SK-N-MC (cell line): Measurements from ENCODE around the gene PCSK4.

Source experiments
- DNase-seq: peaks from one replicate; pipeline ENCODE4 v3.0.0-alpha.2; 2011; ENCODE audit warnings: low read depth, low spot score
- H3K27ac ChIP-seq: fragments of 200-600 bp; sonication (generic); 2 replicates; pipeline ENCODE4 v1.5.1; 2016; ENCODE audit warnings: mixed run types
- H3K36me3 ChIP-seq: fragments of 200-600 bp; sonication (generic); 2 replicates; pipeline ENCODE4 v1.6.1; 2017; ENCODE audit warnings: antibody characterized with exemption, low read length, mixed read lengths; ENCODE audit not compliant: insufficient read depth
- H3K4me3 ChIP-seq: fragments of 200-600 bp; sonication (generic); 2 replicates; pipeline ENCODE4 v1.5.1; 2016
- H3K9ac ChIP-seq: fragments of 200-600 bp; sonication (generic); 2 replicates; pipeline ENCODE4 v1.8.0; 2017; ENCODE audit warnings: mixed run types, mixed read lengths; ENCODE audit not compliant: insufficient read length
- H3K9me3 ChIP-seq: fragments of 200-600 bp; sonication (generic); 2 replicates; pipeline ENCODE4 v1.6.1; 2017; ENCODE audit warnings: low read depth, mild to moderate bottlenecking, antibody characterized with exemption, low read length, moderate library complexity, mixed read lengths
- EZH2 ChIP-seq: fragments of 200-600 bp; sonication (generic); IDR thresholded peaks from one replicate; pipeline ENCODE4 v1.6.1; 2017; ENCODE audit warnings: antibody characterized with exemption
- FOXP2 ChIP-seq: optimal IDR thresholded peaks from 2 replicates; pipeline ENCODE3; 2011; ENCODE audit warnings: mild to moderate bottlenecking, moderate library complexity; ENCODE audit not compliant: insufficient read depth; ENCODE audit errors: extremely low read length, control extremely low read depth
- POLR2AphosphoS5 ChIP-seq: IDR thresholded peaks from 2 replicates; pipeline ENCODE4 v1.6.1; 2012; ENCODE audit warnings: mild to moderate bottlenecking, low read depth, low read length, borderline replicate concordance

The PCSK4 gene

DNA sequence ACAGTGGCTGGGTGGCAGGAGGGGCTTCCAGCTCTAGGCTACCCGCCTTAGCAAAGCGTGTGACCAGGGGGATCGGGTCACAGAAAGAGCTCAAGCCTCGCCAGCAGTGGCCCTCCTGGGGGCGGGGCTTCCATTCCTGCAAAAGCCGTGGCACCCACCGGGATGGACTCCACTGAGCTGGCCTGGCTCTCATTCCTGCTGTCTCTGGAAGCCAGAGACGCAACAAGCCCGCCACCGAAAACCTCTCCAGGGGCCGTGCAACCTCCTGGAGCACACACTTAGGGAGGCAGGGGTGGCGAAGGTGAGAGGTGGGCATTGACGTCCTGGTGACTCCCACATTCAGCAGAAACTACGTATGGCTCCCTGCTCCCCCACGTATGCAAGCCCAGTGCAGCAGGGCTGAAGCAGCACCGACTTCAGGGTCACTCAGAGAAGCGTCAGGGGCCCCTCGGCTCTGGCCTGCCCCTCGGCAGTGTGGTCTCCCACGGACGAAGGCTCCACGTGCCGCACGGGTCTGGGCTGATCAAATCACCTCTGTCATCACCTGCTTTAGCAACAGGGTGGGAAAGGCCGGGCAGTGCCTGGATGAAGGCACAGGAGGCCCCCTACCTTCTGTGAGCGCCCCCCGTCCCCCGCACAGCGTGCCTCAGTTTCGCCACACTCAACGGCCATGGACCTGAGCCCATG lies 14.3 kb downstream of the PCSK4 start:
- no peak overlapping the region for H3K4me3 ChIP-seq
- TF ChIP-seq EZH2 (no peak), FOXP2 (no peak), POLR2AphosphoS5 (no peak)
- H3K36me3 ChIP-seq: peaks cover 4% of the 10 kb centered on the region; the same call in 1 of the 2 replicates
- no peak overlapping the region for H3K9ac ChIP-seq
- H3K9me3 ChIP-seq: no peaks in the 10 kb centered on the region
- DNase-seq: no peak
- no peak overlapping the region for H3K27ac ChIP-seq

GRCh38 chr19:1474765-1475351 lies 15.3 kb downstream of the PCSK4 start:
- Histone ChIP-seq H3K27ac (no peak overlapping the region), H3K4me3 (no peak overlapping the region), H3K9ac (no peak overlapping the region), H3K9me3 (no peaks in the 10 kb centered on the region), H3K36me3 (peaks cover 4% of the 10 kb centered on the region; the same call in 1 of the 2 replicates)
- TF ChIP-seq FOXP2: no peak
- TF ChIP-seq POLR2AphosphoS5: no peak
- TF ChIP-seq EZH2: no peak
- no peak for DNase-seq

GRCh38 chr19:1474011-1474764 lies 16.0 kb downstream of the PCSK4 start:
- Histone ChIP-seq H3K4me3 (no peak overlapping the region), H3K36me3 (peaks cover 4% of the 10 kb centered on the region; the same call in 1 of the 2 replicates), H3K9ac (no peak overlapping the region), H3K9me3 (no peaks in the 10 kb centered on the region), H3K27ac (no peak overlapping the region)
- DNase-seq: no peak
- TF ChIP-seq POLR2AphosphoS5 (no peak; the same call in none of the 2 replicates), FOXP2 (no peak), EZH2 (no peak)

DNA sequence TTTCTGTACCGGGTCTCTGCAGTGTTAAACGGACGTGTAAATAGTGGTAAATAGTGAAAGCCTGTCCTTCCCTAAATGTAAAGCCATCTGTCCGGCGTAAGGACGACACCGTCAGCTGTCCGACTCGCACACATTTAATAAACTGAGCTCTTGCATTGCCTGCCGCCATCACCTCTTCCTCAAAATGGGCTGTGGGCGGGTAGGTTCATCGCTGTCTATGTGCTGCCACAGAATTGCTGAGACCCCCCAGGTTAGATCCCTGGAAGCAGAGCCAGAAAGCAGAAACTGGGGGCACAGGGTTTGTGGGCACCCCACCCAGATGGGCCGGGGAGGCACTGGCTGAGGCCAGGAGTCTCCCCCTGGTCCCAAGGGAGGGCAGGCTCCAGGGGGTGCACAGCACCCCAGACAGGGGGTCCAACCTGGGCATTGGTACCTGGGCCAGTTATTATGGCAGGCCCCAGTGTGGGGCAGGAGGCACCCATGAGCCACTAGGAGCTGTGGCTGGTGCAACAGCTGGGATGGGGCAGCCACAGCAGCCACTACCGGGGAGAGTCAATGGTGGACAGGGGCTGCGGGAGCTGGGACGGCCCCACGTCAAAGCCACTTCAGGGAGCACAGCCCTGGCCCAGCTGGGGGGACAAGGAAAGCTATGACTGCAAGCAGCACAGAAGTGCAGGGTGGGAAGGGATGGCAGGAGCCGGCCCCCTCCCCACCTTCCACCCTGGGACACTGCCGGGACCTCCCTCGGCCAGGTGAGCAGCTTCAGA lies 16.9 kb downstream of the PCSK4 start:
- no peak for DNase-seq
- TF ChIP-seq POLR2AphosphoS5 (no peak; the same call in 1 of the 2 replicates), FOXP2 (no peak), EZH2 (no peak)
- Histone ChIP-seq H3K27ac (no peak overlapping the region), H3K36me3 (peaks cover 4% of the 10 kb centered on the region; the same call in 1 of the 2 replicates), H3K9ac (no peak overlapping the region), H3K4me3 (no peak overlapping the region), H3K9me3 (no peaks in the 10 kb centered on the region)

DNA sequence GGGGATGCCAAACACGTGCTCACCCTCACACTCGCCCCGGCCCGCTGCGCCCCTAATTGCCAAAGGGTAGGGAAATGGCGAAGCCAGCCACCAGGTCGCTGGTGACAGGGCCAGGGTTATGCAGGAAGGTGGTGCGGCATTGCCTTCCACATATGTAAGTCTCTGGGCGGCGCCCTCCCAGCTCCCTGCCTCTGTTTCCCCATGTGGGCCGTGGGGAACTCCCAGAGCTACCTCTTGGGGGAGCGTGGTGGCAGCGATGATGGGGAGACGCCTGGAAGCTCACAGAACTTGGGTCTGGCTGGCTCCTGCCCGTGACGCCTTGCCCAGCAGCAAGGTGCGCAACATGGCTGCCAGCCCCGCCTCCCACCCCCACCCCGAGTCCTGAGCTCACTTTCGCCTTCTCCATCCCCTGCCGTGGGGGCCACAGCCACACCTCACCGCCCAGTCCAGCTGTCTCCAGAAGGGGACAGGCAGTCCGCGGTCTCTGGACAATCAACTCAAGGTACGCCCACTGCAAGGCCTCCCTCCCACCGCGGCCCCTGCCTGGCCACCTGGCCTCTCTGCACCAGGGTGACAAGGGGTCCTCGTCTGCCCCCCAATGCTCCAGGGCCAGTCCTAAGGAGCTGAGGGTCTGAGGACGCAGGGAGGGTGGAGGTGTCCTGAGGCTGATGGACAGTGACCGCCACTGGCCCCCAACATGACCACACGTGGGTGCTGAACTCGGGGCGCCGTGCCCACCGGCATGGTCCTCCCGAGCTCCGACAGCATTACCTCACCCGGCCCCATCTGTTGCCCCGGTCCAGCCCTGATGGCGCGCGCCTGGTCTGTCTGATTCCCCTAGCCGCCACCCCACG lies 17.7 kb downstream of the PCSK4 start:
- peaks cover 4% of the 10 kb centered on the region; the same call in 1 of the 2 replicates for H3K36me3 ChIP-seq
- no peak overlapping the region for H3K27ac ChIP-seq
- no peaks in the 10 kb centered on the region for H3K9me3 ChIP-seq
- TF ChIP-seq POLR2AphosphoS5 (no peak), FOXP2 (no peak), EZH2 (no peak)
- no peak for DNase-seq
- no peak overlapping the region for H3K4me3 ChIP-seq
- H3K9ac ChIP-seq: no peak overlapping the region

GRCh38 chr19:1471515-1472160 lies 18.5 kb downstream of the PCSK4 start:
- TF ChIP-seq EZH2 (no peak), POLR2AphosphoS5 (no peak; the same call in 1 of the 2 replicates), FOXP2 (no peak)
- no peak for DNase-seq
- H3K9ac ChIP-seq: no peak overlapping the region
- H3K36me3 ChIP-seq: no peaks in the 10 kb centered on the region
- H3K27ac ChIP-seq: no peak overlapping the region
- no peaks in the 10 kb centered on the region for H3K9me3 ChIP-seq
- no peak overlapping the region for H3K4me3 ChIP-seq

GRCh38 chr19:1471010-1471514 lies 19.1 kb downstream of the PCSK4 start:
- peak overlapping the region; percentile 60 for H3K4me3 ChIP-seq
- DNase-seq: no peak
- H3K27ac ChIP-seq: no peak overlapping the region
- H3K9me3 ChIP-seq: no peaks in the 10 kb centered on the region
- H3K36me3 ChIP-seq: no peaks in the 10 kb centered on the region
- H3K9ac ChIP-seq: no peak overlapping the region
- no peak for TF ChIP-seq EZH2
- no peak for TF ChIP-seq POLR2AphosphoS5
- no peak for TF ChIP-seq FOXP2
